NB4 (cell line): ENCODE measurements around the gene FIBCD1.

Experiments used
- DNase-seq: peaks from one replicate; pipeline ENCODE4 v3.0.0; 2010; ENCODE audit warnings: low read depth
- H3K4me3 ChIP-seq: one replicate; pipeline ENCODE4 v1.5.1; 2011; ENCODE audit warnings: mild to moderate bottlenecking, low read depth, low read length, moderate library complexity
- MYC ChIP-seq: IDR thresholded peaks from 2 replicates; pipeline ENCODE4 v1.6.1; 2011; ENCODE audit warnings: low read depth, low read length
- POLR2A ChIP-seq: IDR thresholded peaks from 2 replicates; pipeline ENCODE4 v1.6.1; 2011; ENCODE audit warnings: mild to moderate bottlenecking; ENCODE audit not compliant: insufficient read length; ENCODE audit errors: extremely low read depth
- TF ChIP-seq, protein P1 (sequence below): IDR thresholded peaks from 2 replicates; pipeline ENCODE4 v1.6.1; 2011; ENCODE audit warnings: low read depth, low read length
- TF ChIP-seq, protein P2 (sequence below): IDR thresholded peaks from one replicate; pipeline ENCODE4 v1.5.1; 2012; ENCODE audit warnings: low read depth, low read length

FIBCD1 gene

DNA sequence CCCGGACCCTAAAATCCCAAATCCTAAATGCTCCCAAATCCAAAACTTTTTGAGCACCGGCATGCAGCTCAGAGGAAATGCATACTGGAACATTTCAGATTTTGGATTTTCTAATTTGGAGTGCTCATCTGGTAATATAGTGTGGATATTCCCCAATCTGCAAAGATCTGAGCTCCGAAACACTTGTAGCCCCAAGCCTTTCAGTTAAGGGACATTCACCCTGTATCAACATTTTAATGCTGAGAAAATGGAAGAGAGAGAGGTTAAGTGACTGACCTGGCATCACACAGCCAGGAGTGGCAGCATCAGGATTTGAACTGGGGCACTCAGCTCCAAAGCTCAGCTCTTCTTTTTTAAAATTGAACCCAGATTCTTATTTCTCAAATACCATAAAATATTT is 73.1 kb downstream of the FIBCD1 start:
- no peak for DNase-seq
- H3K4me3 ChIP-seq = no peak overlapping the region
- TF ChIP-seq, protein P1, sequence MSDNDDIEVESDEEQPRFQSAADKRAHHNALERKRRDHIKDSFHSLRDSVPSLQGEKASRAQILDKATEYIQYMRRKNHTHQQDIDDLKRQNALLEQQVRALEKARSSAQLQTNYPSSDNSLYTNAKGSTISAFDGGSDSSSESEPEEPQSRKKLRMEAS = no peak
- TF ChIP-seq POLR2A (no peak), MYC (no peak)
- TF ChIP-seq, protein P2, sequence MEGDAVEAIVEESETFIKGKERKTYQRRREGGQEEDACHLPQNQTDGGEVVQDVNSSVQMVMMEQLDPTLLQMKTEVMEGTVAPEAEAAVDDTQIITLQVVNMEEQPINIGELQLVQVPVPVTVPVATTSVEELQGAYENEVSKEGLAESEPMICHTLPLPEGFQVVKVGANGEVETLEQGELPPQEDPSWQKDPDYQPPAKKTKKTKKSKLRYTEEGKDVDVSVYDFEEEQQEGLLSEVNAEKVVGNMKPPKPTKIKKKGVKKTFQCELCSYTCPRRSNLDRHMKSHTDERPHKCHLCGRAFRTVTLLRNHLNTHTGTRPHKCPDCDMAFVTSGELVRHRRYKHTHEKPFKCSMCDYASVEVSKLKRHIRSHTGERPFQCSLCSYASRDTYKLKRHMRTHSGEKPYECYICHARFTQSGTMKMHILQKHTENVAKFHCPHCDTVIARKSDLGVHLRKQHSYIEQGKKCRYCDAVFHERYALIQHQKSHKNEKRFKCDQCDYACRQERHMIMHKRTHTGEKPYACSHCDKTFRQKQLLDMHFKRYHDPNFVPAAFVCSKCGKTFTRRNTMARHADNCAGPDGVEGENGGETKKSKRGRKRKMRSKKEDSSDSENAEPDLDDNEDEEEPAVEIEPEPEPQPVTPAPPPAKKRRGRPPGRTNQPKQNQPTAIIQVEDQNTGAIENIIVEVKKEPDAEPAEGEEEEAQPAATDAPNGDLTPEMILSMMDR = no peak

DNA sequence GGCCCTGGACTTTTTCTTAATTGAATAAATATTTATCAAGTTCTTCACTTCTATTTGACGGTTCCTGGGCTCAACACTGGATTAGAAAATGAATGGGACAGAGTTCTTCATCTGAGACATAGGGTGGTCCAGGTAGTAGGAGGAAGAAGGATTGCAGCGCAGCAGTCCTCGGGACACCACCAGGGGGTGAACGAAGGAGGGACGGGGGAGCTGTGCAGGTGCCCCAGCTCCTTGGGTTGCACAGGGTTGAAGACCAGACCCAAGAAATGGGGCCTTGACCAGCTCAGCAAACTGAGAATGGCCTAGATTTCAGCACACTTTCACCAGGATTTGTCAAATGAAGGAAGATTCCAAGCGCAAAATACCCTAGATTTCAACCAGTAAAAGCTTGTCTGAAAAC is 74.5 kb downstream of the FIBCD1 start:
- no peak overlapping the region for H3K4me3 ChIP-seq
- no peak for DNase-seq
- no peak for TF ChIP-seq POLR2A
- TF ChIP-seq, protein P2 = no peak
- TF ChIP-seq MYC = no peak
- TF ChIP-seq, protein P1 = no peak

DNA sequence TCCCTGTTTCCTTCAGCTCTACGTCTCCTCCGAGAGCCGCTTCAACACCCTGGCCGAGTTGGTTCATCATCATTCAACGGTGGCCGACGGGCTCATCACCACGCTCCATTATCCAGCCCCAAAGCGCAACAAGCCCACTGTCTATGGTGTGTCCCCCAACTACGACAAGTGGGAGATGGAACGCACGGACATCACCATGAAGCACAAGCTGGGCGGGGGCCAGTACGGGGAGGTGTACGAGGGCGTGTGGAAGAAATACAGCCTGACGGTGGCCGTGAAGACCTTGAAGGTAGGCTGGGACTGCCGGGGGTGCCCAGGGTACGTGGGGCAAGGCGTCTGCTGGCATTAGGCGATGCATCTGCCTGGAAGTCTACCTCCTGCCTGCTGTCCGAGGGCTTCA is 76.3 kb downstream of the FIBCD1 start:
- no peak for DNase-seq
- H3K4me3 ChIP-seq = no peak overlapping the region
- TF ChIP-seq MYC (no peak), POLR2A (no peak)
- TF ChIP-seq, protein P2 = no peak
- TF ChIP-seq, protein P1 = no peak

DNA sequence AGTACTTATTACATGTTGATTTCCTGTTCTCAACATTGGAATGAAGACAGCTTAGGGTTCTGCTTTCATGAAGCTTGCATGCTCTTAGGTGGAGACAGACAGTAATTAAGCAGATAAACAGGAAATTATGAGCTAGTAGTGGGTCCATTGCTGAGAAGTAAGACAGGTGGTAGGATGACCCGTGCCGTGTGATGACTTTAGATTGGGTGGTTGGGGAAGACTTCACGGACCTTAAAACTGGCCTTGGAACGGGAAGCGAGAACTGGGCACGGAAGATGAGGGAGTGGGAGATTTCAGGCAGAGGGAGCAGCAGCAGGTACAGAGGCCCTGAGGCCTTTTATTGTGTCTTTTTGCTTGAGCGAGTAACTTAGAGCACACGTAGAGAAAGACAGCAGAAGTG is 76.8 kb downstream of the FIBCD1 start:
- no peak for DNase-seq
- no peak for TF ChIP-seq POLR2A
- TF ChIP-seq, protein P2 = no peak
- TF ChIP-seq MYC = no peak
- TF ChIP-seq, protein P1 = no peak
- H3K4me3 ChIP-seq = no peak overlapping the region

DNA sequence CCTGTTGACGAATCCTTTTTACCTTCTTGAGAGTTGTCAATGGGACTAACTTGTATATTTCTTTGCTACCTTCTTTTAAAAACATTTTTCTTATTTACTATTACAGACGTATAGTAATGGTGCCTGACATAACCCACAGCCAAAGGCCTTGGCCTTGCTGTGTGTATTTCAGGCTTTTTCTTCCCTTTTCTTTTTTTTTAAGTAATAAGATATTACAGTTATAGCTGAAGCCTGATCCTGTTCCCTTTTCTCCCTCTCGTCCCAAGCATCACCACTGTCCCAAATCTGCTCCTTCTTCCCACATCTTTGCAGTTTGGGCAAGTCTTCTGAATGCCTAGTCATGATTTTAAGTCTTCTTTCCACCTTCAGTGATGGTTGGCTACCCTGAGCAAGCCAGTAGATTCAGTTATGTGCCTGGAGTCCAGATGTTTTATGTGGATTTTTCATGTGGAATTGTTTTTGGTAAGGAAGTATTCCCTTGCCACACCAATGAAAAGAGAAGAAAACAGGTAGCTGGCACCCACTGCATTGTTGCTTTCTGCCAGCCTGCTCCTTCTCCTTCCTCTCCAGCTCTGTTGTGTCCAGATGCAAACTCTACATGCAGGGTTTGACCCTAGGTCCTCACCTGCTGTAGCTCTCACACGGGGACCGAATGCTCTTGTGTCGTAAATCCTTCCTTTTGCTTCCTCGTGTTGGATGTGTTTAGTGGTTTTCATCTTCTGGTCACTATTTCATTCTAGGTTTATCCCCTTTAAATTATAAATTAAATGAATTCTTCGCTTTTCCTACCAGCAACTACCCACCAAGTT is 77.5 kb downstream of the FIBCD1 start:
- DNase-seq = no peak
- no peak overlapping the region for H3K4me3 ChIP-seq
- TF ChIP-seq, protein P2 = no peak
- TF ChIP-seq, protein P1 = no peak
